DLD1 (cell line): Measurements from ENCODE around the gene ZP2.
"Not testable (repeated sequence)": the region's sequence is repeated elsewhere in the genome, so short reads cannot be mapped to it uniquely, and the experiment has no call there.

Experiments used
- in situ Hi-C: cut with HindIII; loops from 2 replicates; pipeline ENCODE4 v1.10.0; 2017; ENCODE audit warnings: low sequenced_read_pairs

Gene ZP2

DNA sequence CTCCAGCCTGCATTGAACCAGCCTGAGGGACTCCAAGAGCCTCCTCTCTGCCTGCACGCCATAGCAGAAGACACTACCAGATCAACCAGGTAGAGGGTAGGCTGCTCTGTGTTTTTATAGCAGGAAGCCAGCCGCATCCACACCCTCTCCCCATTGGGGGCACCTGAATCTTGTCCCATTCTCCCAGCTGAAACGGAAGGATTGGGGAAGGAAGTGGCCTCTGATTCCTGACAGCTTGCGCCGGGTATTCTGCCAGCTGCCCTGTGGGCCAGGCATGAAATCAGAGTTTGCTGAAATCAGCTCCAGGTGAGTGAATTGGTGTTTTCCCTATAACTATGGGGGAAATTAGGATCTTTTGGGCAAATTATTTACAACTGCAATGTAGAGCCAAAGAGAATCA, at the start of gene ZP2:
ZP2 (minus strand) TSS at position 89 of the 400 bp plus-strand sequence; CDS start at position 62, 27 bp downstream.
- in situ Hi-C loops = no loop called here

DNA sequence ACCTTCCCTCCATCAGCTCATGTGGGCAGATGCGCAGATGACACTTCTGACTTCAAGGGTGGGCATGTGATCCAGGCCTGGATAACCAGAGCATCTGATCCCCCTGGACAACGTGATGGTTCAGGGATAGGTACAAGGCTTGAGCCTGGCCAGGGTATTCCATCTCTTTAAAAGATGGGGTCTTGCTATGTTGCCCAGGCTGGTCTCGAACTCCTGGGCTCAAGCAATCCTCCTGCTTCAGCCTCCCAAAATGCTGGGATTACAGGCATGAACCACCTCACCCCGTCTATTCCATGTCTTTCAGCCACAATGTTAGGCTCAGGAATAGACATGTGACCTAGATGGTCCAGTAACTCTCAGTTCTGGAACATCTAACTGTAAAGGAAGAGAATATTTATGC, 45.9 kb upstream of the ZP2 start:
- in situ Hi-C loops = no loop called here

DNA sequence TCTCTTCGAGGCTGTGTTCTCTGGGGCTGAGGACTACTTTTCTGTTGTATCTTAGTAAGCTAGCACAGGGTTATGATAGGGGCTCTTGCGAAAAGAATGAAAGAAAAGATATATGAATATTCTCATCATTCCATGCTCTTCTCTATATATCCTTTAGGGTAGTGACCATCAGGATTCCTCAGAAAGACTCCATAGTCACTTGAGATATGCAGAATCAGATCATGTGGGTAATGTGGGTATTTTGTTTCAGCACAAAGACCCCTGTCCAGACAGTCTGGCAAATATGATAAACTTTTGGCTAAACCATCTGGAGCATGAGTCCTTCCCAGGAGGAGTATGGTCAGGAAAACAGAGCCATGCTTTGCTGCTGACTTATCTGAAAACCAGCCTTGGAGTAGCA, 45.3 kb upstream of the ZP2 start:
- in situ Hi-C loops = no loop called here

- in situ Hi-C loops = no loop called here
Measured at GRCh38 chr16:21253470-21253869, 42.1 kb upstream of the ZP2 start.

GRCh38 chr16:21250072-21250923, 38.9 kb upstream of the ZP2 start:
- in situ Hi-C loops = no loop called here

DNA sequence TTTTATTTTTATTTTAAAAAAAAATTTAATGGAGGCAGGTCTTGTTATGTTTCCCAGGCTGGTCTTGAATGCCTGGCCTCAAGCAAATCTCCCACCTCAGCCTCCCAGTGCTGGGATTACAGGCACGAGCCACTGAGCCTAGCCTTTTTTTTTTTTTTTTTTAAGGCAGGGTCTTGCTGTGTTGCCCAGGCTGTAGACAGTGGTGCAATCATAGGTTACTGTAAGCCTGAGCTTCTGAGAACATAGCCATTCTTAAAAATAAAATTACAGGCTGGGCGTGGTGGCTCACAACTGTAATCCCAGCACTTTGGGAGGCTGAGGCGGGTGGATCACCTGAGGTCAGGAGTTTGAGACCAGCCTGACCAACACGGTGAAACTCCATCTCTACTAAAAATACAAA, 36.8 kb upstream of the ZP2 start:
- in situ Hi-C loops = not testable (repeated sequence)

DNA sequence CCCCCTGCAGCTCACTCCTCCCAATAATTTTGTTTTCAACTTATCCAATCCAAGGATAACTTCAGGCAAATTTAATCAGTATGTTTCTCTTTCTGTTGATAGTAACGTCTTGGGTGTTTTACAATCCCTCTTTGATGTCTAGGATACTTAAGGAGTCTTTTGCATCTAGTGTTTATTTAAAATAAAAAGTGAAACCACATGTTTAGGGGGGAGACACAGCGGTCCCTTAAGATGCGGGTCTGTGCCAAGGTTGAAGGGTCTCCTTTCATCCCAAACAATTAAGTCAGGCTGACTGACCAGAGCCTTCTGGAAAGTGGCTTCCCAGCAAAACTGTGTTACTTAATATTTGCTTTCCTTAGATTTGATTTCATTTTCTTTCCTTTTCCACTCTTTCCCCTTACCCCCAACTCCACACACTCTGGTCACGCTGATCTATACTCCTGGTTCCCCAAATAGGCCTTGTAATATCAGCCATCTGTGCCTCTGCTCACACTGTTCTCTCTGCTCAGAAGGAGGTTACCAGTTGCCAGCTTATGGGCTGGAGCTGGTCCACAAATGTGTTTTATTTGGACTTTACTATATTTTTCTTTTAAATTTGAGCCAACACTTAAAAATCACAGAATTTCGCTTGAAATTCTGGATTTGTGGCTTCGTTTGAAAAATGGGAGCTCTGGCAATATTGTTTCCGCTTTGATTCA, 33.3 kb upstream of the ZP2 start:
- in situ Hi-C loops = no loop called here

DNA sequence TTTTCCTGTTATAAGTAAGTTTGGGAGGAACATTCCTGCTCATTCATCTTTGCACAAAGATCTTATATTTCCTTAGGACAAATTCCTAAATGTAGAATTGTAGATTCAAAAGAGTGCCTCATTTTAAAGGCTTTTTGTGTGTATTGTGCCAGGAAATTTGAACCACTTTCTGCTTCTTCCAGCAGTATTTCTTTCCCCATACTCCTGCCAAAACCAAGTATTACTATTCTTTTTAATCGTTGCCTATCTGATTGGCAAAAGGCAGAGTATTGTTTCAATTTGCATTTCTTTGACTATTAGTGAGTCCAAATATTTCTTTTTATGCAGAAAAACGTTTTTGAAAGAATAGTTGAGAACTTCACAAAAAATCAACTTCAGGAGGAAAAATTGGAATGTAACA, 31.4 kb upstream of the ZP2 start:
- in situ Hi-C loops = no loop called here

DNA sequence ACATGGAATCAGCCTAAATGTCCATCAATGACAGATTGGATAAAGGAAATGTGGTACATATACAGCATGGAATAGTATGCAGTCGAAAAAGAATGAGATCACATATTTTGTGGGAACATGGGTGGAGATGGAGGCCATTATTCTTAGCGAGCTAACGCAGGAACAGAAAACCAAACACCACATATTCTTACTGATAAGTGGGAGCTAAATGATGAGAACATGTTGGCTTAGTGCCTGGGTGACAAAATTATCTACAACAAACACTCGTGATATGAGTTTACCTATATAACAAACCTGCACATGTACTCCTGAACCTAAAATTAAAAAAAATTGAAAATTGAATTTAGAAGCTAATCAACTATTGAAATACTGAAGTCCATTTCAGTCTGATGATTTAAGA, 28.3 kb upstream of the ZP2 start:
- in situ Hi-C loops = no loop called here

DNA sequence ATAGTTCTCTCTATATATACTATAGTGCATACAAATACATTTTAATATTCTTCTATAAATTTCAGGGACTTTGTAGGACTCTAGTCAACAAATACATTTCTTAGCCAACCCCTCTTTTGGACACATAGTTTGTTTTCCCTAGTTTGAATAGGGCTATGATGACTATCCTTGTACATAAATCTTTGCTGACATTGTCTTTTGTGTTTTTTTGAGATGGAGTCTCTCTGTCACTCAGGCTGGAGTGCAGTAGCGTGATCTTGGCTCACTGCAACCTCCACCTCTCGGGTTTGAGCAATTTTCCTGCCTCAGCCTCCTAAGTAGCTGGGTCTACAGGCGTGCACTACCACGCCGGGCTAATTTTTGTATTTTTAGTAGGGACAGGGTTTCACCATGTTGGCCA, 25.5 kb upstream of the ZP2 start:
- in situ Hi-C loops = no loop called here

DNA sequence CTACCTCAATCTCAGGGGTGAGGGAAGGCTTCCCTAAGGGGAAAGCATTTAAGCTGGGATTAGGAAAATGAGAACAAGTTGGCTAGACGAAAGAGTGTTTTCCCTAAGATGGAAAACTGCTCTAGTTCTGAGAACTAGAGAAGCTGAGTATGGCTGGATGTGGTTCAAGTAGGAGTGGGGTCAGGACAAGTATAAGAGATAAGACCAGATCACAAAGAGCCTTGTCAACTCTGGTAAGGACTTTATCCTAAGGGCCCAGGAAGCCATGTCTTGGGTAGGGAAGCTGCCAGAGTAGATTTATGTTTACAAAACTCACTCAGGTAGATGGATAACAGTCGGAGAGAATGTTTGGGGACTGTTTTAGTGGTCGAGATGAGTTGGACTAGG, 23.8 kb upstream of the ZP2 start:
- in situ Hi-C loops = no loop called here

DNA sequence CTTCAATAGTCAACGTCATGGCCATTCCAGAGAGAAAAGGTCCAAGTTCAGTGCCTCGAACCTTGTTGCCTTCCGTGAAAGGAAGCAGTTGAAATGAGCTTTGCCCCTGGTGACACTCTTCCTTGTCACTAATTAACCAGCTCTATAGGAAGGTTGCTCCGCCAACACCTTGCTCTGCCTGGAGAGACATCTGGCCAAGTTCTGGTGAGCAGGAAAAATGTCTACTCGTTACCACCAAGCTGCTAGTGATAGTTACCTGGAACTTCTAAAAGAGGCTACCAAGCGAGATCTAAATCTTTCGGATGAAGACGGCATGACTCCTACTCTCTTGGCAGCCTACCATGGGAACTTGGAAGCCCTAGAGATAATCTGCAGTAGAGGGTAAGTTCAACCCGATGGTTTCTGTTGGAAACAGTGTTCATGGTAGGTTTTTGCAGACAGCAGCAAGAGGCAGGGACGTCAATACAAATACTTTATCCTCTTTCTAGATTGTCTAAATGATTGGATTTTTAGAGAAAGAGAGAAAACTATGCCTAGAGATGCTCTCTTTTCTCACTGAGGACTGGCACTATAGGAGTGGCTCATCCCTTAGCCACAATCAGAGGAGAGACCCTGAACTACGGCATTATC, 22.3 kb upstream of the ZP2 start, which contains the start of gene ANKS4B:
ANKS4B (plus strand) TSS at position 179 of the 630 bp plus-strand sequence; CDS start at position 218, 39 bp downstream.
- in situ Hi-C loops = no loop called here

- in situ Hi-C loops = no loop called here
Measured at GRCh38 chr16:21233045-21233520, 21.7 kb upstream of the ZP2 start.

- in situ Hi-C loops = no loop called here
Measured at GRCh38 chr16:21228361-21228872, 17.0 kb upstream of the ZP2 start.

DNA sequence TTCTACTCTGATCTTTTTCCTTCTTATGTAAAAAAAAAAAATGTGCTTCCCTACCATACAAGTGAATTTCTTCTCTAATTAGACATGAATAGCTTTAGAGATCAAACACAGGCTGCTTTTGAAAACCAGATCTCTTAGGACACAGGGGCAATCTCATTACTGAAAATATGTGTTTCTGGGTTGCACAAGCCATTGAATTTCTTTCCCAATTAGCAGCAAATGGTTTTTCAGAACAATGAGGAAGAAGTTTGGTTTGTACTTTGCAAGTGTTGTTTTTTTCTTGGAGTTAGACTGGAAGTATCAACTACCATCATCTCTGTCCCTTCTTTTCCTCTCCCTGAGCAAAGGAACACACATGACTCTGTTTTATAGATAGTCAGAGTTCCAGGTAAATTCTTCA, 16.5 kb upstream of the ZP2 start:
- in situ Hi-C loops = no loop called here

DNA sequence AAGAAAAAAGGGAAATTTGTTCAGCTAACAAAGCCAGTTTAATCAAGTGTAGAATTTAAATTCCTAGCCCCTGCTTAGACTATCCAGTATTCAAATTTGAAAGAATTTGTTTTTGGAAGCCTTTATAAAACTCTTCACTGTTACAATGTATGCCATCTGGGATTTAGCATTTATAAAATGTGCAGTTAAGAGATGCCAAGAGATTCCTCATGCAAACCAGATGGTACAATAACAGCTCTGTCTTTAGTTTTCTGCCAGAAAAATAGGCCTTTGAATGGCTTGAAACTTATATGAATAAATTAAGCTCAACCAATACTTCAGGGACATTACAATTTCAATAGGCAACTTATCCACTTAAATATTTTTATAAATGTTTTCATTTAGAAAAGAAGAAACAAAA, 15.4 kb upstream of the ZP2 start:
- in situ Hi-C loops = no loop called here

DNA sequence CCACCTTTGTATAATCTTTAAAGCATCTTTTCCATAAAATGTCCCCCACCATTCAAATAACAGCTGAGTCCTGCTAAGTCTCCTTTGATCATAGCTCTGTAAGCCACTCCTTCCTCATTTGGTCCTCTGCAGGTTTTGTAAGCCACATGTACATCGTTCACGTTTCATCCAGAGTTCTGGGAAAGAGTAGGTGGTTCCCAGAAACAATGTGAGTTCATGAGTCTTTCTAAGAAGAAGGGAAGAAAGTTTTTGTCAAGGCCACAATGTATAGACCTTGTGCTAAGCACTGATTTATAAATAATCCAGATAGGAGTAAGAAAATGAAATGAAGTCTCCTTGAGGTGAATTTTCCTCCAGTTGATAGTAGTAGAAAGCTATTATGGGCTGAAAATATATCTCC, 13.4 kb upstream of the ZP2 start:
- in situ Hi-C loops = no loop called here

DNA sequence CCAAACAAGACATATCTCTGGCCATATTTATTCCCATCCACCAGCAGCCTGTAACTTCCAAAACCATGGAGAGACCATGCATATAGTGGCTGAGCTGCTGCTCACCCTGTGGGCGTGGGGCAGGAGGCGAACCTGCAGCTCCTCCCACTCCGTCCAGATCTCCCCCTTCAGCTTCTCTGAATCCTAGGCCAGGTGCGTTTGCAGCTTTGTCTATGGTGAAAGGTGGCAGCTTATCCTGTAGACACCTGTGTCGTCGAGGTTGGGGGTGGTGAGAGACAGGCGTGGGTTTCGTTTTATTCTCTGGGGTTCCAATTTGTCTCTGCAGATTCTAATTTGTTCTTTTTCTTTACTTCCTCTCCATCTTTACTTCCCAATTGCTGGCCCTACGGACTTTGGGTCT, 12.4 kb upstream of the ZP2 start:
- in situ Hi-C loops = no loop called here

GRCh38 chr16:21222495-21223337, 11.3 kb upstream of the ZP2 start:
- in situ Hi-C loops = no loop called here

- in situ Hi-C loops = no loop called here
Measured at GRCh38 chr16:21219551-21219950, 8.2 kb upstream of the ZP2 start.

- in situ Hi-C loops = no loop called here
Measured at GRCh38 chr16:21218153-21218552, 6.8 kb upstream of the ZP2 start.
